ENCODE data around the gene BCAR1.
"Not testable (repeated sequence)": the region's sequence is repeated elsewhere in the genome, so short reads cannot be mapped to it uniquely, and the experiment has no call there.

Gene BCAR1

DNA sequence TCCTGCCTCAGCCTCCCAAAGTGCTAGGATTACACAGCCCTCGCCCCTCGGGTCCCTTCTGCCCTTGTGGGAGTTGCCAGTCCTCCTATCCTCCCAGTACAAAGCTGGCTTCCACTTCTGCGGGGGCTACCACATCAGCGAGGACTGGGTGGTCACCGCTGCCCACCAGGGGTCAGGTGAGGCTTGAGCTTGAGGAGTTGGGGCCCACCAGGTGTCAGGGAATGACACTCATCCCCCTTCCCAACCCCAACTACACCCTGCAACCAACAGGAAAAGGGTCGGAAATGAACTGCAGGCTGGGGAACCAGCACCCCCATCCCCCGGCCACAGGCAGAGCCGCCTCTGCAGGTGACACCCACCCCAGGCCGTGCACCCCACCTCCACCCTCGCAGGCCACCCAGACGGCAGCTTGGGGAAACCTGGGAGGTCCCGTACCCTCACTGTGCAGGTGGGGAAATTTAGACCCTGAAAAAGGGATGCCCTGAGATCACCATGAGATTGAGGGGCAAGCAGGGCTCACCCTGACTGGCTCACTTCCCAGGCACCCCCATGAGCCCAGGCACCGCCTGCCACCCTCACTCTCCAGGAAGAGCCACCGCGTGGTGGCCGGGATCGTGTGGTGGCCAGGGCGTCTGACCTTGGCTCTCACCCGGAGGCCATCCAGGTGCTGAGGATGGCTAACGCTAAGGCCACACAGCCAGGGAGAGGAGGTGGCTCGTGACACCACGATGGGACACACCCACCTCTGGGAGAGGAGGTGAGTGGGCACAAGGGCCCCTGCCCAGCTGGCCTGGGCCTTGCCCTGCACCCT, 24.7 kb downstream of the BCAR1 start:
- in situ Hi-C loops (cut with HindIII; ENCODE audit: low sequenced_read_pairs), result no loop called here

DNA sequence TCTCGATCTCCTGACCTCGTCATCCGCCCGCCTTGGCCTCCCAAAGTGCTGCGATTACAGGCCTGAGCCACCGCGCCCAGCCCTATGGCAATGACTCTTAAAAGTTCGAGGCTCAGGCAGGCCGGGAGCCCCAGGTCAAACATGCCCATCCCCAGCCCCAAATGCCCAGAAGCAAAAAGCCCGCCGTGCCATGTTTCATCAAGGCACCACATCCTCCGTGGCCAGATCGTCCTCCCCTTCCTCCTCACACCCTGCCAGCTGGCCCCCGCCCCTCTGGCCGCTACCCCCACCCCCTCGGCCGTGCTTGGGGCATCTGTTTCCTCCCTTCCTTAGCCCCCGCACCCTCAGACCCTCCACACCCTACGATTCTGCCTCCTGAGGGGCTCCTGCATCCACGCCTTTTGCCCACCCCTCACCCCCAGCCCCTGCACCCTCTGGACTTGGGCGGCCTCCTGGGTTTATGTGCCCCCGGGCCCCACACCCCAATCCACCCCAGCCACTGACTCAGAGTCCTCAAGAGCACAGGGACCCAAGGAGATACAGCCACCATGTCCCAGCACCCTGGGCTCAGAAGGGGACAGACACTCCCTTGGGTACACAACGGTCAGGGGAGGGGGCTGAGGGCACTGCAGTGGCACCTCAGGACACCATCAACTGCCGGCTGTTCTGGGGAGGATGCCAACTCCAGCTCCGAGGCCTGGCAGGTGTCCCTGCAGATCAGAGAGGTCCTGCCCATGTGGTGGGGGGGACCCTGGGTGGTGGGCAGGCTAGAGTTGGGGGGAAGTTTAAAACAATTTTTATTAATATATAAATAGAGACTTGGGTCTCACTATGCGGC, 25.5 kb downstream of the BCAR1 start:
- in situ Hi-C loops (cut with HindIII; ENCODE audit: low sequenced_read_pairs), result no loop called here

DNA sequence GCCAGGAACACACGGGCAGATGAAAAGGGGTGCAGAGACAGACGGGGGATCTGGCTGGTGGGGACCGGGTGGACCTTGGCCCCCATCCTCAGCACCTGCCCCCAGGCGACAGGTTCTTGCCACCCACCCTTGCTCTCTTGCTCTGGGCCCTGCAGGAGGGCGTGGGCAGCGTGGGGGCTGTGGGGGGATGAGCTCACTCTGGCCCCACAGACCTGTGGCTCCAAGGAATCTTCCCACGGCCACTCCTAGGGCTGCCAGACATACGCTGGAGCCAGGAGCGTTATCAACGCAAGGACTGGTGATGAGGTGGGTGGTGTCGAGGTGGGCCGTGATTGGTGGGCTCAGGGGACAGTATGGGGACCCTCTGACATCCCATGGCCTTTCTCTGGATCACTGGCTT, 26.3 kb downstream of the BCAR1 start:
- in situ Hi-C loops (cut with HindIII; ENCODE audit: low sequenced_read_pairs), result no loop called here

DNA sequence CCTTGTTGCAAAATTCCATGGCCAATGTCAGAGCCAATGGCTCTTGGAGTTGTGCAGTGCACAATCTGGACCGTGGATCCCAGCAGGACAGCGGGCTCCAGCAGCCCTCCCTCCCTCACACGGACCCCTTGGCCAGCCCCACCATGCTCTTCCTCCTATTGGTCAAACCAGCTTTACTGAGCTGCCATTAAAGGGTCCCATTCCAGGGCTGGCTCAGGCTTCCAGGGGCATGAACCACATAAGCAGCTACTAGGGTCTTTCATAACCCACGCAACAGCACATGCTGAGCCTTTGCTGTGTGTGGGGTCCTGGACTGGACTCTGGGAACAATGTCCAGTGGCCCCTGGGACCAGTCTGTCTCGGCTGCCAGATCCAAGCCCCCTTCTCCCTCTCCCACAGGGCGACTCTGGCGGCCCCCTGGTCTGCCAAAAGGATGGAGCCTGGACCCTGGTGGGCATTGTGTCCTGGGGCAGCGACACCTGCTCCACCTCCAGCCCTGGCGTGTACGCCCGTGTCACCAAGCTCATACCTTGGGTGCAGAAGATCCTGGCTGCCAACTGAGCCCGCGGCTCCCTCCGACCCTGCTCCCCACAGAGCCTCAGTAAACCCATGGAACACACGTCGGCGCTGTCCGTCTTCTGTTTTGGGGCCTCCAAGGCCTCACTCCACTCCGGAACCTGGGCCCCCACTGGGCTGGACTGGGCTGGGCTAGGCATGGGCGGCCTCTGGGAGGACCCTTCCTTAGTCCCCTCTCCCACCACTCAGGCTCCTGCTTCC, 26.9 kb downstream of the BCAR1 start:
- in situ Hi-C loops (cut with HindIII; ENCODE audit: low sequenced_read_pairs), result no loop called here

DNA sequence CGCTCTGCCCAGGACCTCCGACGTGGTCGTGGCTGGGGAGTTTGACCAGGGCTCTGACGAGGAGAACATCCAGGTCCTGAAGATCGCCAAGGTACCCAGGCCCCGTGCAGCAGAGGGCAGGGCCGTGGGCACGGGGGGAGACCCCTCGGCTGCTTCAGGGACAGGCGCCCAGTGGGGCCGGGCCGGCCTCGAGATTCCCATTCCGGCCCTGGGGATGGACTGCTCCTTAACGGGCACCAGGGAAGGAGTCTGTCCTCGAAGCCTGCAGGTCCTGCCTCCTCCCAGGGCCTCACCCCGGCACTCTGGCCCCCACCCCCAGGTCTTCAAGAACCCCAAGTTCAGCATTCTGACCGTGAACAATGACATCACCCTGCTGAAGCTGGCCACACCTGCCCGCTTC, 28.3 kb downstream of the BCAR1 start:
- in situ Hi-C loops (cut with HindIII; ENCODE audit: low sequenced_read_pairs), result not testable (repeated sequence)

DNA sequence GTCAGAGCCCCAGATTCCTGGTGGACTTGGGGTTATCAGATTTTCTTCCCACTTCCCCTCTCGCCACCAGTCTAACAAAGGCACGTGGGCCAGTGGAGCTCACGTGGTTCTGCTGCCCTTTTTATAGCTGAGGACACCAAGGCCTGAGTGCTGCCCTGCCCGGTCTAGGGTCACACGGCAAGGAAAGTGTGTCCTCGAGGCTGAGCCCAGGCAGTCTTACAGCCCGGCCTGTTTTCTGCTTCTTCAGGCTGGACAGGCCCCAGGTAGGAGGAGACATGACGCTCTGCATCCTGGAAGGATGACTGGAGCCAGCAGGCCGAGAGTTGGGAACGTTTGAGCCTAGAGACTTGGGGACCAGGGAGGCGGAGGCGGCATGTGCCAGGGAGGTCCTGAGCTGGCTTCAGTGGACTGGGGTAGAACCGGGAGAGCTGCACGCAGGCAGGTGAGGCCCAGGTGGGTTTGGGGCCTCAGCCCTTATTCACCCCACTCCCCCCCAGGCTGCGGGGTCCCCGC, 29.1 kb downstream of the BCAR1 start:
- in situ Hi-C loops (cut with HindIII; ENCODE audit: low sequenced_read_pairs), result no loop called here

DNA sequence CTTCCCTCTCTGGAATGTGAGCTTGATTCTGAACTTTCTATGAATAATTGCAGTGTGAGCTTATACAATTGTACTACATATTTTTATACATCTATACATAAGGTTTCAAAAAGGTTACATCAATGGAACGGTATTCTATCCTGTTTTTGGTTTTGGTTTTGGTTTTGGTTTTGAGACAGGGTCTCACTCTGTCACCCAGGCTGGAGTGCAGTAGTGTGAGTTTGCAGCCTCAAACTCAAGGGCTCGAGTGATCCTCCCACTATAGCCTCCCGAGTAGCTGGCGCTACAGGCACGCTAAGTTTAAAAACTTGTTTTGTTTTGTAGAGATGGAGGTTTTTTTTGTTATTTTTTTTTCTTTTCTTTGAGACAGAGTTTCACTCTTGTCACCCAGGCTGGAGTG, 31.6 kb downstream of the BCAR1 start:
- in situ Hi-C loops (cut with HindIII; ENCODE audit: low sequenced_read_pairs), result no loop called here

DNA sequence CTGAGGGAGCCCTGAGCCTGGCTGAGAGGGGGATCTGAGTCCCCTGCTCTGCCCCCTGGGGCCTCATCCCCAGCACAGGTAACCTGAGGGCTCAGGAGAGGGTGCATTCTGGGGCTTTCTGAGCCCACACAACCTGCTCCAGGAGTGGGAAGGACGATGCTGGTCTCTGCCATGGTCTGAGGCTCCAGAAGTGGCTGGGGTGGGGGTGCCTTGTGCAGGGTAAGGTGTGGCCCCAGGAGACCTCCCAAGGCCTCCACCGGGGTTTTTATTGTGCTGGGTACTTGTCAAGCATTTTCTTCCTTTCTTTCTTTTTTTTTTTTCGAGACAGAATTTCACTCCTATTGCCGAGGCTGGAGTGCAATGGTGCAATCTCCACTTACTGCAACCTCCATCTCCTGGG, 32.3 kb downstream of the BCAR1 start:
- in situ Hi-C loops (cut with HindIII; ENCODE audit: low sequenced_read_pairs), result no loop called here

DNA sequence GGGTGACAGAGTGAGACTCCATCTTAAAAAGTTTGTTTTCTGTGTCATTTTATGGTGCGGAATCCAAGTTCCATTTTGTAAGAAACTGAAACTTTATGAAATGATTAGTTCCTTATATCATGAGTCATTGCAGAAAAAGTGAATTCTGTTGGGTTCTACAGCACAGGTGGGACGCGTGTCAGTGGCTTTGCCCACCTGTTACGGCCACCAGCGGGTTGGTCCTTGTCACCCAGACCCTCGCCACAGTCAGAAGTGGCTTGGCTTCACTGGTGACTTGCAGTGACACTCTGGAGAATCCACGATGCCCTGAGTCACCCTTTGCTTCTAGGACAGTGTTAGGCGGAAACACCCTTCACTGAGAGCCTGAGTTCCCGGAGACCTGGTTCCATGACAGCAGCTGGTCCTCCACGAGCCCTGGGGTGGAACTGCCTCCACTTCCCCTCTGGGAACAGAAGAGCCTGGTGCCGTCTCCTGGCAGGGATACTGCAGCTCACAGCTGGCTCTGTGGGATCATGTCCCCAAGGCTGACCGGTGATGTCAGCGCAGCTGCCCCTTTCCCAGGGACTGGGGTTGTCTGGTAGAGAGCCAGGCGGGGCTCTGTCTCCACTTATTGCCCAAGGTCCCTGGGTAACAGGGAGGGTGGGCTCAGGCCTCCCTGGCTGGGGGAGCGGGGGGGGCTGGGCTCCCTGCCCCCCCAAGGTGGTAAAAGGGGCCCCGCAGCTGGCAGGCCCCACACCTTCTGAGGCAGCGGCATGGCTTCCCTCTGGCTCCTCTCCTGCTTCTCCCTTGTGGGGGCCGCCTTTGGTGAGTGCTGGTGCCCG, 33.0 kb downstream of the BCAR1 start, which contains the start of gene CTRB1:
CTRB1 (plus strand) TSS at position 733 of the 821 bp plus-strand sequence; CDS start at position 753, 20 bp downstream.
- in situ Hi-C loops (cut with HindIII; ENCODE audit: low sequenced_read_pairs), result no loop called here

DNA sequence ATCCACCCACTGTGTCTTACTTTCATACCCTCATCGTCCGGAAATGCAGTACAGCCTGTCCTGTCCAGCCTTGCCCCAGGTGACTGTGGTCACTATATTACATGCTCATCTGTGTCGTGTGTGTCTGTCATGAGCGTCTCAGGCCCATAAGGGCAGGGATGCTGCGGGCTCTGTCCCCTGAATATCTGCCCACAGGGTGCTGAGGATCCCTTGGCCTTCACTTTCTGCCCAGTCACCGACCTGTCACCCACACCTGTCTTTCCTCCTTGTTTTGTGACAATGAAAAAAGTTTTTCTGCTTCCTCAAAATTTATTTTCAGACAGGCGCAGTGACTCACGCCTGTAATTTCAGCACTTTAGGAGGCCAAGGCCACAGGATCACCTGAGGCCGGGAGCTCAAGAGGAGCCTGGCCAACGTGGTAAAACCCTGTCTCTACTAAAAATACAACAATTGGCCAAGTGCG, 34.0 kb downstream of the BCAR1 start:
- in situ Hi-C loops (cut with HindIII; ENCODE audit: low sequenced_read_pairs), result no loop called here

DNA sequence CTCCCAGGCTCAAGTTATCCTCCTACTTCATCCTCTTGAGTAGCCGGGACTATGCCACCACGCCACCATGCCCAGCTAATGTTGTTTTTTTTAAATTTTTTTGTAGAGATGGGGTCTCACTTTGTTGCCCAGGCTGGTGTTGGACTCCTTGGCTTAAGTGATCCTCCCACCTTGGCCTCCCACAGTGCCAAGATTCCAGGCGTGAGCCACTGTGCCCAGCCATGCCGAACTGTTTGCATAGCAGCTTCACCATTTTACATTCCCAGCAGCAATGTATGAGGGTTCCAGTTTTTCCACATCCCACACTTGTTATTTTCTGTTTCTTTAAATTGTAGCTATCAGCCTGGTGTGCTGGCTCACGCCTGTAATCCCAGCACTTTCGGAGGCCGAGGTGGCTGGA, 34.8 kb downstream of the BCAR1 start:
- in situ Hi-C loops (cut with HindIII; ENCODE audit: low sequenced_read_pairs), result no loop called here

DNA sequence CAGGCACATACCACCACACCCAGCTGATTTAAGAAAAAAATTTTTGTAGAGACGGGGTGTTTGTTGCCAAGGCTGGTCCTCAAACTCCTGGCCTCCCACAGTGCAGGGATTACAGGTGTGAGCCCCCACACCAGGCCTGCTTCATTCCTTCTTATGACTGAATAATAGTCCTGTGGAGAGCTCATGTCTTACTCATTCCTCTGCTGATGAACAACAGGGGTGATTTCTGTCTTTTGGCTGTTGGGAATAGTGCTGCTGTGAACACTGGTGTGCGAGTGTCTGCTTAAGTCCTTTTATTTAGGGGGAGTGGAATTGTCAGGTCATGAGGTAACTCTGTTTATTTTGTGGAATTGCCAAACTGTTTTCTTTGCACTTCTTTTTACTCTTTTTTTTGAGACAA, 35.3 kb downstream of the BCAR1 start:
- in situ Hi-C loops (cut with HindIII; ENCODE audit: low sequenced_read_pairs), result no loop called here

DNA sequence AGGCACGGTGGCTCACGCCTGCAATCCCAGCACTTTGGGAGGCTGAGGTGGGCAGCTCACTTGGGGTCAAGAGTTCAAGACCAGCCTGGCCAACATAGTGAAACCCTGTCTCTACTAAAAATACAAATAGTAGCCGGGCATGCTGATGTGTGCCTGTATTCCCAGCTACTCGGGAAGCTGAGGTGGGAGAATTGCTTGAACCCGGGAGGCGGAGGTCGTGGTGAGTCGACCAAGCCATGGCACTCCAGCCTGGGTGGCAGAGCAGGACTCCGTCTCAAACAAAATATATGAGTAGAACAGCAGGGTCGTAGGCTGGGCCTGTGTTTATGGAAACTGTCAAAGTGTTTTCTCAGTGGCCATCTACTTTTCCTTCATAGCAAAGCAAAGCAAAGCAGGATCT, 40.1 kb downstream of the BCAR1 start:
- in situ Hi-C loops (cut with HindIII; ENCODE audit: low sequenced_read_pairs), result not testable (repeated sequence)

DNA sequence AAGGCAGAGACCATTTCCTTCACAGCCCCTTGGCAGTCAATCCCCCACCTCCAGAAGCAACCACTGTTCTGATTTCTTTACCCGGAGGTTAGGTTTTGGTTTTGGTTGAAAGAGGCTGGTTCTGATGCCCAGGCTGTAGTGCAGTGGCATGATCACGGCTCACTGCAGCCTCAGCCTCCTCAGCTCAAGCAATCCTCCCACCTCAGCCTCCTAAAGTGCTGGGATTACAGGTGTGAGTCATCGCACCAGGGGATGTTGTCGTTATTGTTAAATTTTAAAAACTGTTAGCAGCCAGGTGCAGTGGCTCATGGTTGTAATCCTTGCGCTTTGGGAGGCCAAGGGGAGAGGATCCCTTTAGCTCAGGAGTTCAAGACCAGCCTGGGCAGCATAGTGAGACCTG, 41.5 kb downstream of the BCAR1 start:
- in situ Hi-C loops (cut with HindIII; ENCODE audit: low sequenced_read_pairs), result no loop called here

DNA sequence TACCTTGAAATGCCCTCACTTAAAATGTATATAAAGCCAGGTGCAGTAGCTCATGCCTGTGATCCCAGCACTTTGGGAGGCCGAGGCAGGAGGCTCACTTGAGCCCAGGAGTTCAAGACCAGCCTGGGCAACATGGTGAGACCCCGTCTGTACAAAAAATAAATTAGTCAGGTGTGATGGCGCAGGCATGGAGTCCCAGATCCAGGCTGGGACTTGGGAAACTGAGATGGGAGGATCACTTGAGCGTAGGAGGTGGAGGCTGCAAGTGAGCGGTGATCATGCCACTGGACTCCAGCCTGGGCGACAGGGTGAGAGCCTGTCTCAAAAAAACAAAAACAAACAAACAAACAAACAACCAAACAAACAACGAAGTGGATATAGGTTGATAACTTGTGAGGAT, 41.9 kb downstream of the BCAR1 start:
- in situ Hi-C loops (cut with HindIII; ENCODE audit: low sequenced_read_pairs), result not testable (repeated sequence)

DNA sequence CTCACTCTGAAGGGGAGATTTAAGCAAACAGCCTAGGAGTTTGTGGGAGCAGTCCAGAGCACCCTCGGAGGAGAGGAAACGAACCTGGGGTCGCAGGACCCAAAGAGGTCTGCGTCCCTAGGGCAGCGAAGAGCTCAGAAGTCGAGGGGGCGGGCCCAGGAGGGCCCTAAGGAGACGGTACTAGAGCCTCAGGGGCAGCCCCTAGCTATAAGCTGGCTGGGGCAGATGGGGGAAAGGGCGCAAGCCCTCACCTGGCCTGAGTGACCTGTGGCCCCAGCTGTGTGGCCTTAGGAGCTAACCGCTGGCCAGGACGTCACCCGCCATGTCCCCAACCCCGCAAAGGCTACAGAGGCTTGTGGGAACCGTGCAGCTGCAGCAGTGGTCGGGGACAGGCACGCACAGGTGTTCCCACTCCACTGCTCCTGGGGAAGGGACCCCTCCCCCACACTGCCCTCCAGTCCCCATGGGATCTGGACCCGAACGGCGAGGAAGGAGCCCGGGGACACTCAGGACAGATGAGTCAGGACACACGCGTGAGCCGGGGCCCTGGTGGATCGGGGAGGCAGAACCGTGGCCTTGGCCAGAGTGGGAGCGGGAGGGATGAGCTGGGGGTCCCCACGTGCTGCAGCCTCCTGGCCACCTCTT, 42.4 kb downstream of the BCAR1 start:
- in situ Hi-C loops (cut with HindIII; ENCODE audit: low sequenced_read_pairs), result no loop called here

DNA sequence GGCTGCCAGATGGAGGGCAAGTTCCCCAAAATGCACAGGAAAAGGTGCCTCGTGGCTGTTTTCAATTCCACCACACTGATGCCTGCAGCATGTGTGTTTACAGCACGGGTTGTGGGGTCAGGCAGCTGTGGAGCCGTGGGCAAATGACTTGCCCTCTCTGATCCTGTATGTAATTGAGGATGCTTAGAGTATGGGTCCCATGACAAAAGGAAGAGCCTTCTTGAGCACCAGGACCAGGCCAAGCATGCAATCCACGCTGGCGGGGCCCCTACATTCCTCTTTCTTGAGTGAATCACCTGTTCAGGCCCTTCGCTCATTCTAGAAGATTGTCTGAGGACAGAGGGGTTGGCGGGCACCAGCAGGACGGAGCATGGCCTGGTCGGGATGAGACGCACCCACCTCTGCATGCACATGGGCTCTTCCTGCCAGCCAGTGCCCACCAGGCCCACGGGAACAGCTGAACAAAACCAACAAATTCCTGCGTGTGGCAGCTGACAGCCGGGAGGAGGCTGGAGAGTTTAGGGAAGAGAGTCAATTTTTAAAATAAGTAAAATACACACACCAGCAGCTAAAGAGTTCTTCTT, 43.1 kb downstream of the BCAR1 start:
- in situ Hi-C loops (cut with HindIII; ENCODE audit: low sequenced_read_pairs), result no loop called here

DNA sequence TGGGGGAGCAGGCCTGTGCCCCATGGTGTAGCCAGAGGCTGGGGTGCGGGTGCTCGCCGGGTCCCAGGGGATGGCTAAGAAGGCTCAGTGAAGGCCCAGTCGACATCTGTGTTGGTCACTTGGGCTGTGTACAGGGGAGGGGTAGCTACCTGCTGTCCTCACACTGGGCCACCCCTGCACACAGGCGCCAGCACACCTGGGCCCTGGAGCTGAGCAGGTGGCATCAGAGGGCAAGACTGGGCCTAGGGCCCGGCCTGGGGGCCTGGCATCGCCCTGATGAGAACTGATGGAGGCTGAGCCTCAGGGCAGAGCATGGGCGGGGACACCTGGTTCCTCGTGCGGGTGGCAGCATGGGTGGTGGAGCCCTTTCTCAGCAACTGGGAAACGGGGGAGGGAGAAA, 43.6 kb downstream of the BCAR1 start:
- in situ Hi-C loops (cut with HindIII; ENCODE audit: low sequenced_read_pairs), result no loop called here

DNA sequence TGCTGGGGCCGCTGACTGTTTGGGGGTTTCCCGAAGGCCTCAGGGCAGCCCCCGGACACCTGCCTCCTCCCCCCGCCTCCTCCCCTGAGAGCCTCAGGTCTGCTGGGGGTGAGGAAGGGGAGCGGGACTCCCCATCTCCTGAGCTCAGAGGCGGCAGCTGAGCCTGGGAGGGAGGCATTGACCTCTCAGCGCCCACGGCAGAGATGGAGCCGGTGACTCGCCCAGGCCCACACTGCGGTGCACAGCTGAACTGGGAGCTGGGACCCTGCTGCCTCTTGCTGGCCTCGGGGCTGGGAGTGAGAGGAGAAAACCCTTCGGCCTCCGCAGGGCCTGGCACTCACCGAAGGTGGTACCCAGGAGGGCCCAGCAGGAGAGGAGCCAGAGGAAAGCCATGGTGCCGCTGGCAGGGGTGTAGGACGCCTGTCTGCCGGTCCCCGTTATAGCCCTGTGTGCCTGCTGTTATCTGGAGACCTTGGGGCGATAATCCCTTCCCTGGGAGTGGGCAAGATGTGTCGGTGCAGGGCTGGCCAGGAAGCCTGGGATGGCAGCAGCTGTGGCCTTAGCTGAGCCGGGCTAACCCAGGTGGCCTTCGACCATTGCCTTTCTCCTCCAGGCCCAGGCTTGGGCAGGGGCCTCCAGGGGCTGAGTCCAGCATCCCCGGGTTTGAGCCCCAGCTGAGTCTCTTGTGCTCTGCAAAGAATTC, 44.5 kb downstream of the BCAR1 start, which contains the start of gene CTRB2:
CTRB2 (minus strand) TSS at position 413 of the 703 bp plus-strand sequence; CDS start at position 393, 20 bp downstream.
- in situ Hi-C loops (cut with HindIII; ENCODE audit: low sequenced_read_pairs), result no loop called here
